HG02610 (cell line): ENCODE results near the gene TP73.

ENCODE experiments used
- ATAC-seq: cut with Tn5 transposase; IDR thresholded peaks from one replicate; pipeline ENCODE4 v1.9.1; 2021; ENCODE audit warnings: mild to moderate bottlenecking, moderate library complexity; ENCODE audit not compliant: unreplicated experiment

Gene TP73

GRCh38 chr1:3633344-3634058 is 18.8 kb upstream of the TP73 start:
- ATAC-seq: no peak

- no peak for ATAC-seq
Observed at GRCh38 chr1:3634059-3634800, 18.1 kb upstream of the TP73 start.

- no peak for ATAC-seq
Observed at GRCh38 chr1:3636080-3636479, 16.2 kb upstream of the TP73 start.

- no peak for ATAC-seq
Observed at GRCh38 chr1:3636531-3636930, 15.8 kb upstream of the TP73 start.

GRCh38 chr1:3638027-3638426 is 14.3 kb upstream of the TP73 start:
- no peak for ATAC-seq

- no peak for ATAC-seq
Observed at GRCh38 chr1:3638676-3639075, 13.6 kb upstream of the TP73 start.

- no peak for ATAC-seq
Observed at GRCh38 chr1:3639397-3639911, 12.9 kb upstream of the TP73 start.

GRCh38 chr1:3640121-3640837 is 12.0 kb upstream of the TP73 start:
- no peak for ATAC-seq

- no peak for ATAC-seq
Observed at GRCh38 chr1:3641046-3641760, 11.1 kb upstream of the TP73 start.

GRCh38 chr1:3641816-3642215 is 10.5 kb upstream of the TP73 start:
- no peak for ATAC-seq

- no peak for ATAC-seq
Observed at GRCh38 chr1:3642919-3643675, 9.2 kb upstream of the TP73 start.

GRCh38 chr1:3644273-3644672 is 8.0 kb upstream of the TP73 start:
- ATAC-seq: no peak

GRCh38 chr1:3645247-3645646 is 7.1 kb upstream of the TP73 start:
- no peak for ATAC-seq

- ATAC-seq: no peak
Observed at GRCh38 chr1:3645666-3646355, 6.5 kb upstream of the TP73 start.

GRCh38 chr1:3646596-3646995 is 5.7 kb upstream of the TP73 start:
- no peak for ATAC-seq

GRCh38 chr1:3649342-3650247 is 2.7 kb upstream of the TP73 start, which contains the start of gene WRAP73:
Gene WRAP73, minus strand, starts transcription at chr1:3650103. Its CDS starts 104 bp downstream, at chr1:3649999.
- peak; percentile 80 for ATAC-seq

- no peak for ATAC-seq
Observed at GRCh38 chr1:3650248-3651025, 1.9 kb upstream of the TP73 start.
